PFSK-1 (cell line): ENCODE measurements around the gene GEMIN5.

ENCODE experiments used
- FOXP2 ChIP-seq: optimal IDR thresholded peaks from 2 replicates; pipeline ENCODE3; 2011; ENCODE audit warnings: borderline replicate concordance, control low read depth, inconsistent platforms; ENCODE audit not compliant: insufficient read depth; ENCODE audit errors: extremely low read length, extremely low read depth
- POLR2AphosphoS5 ChIP-seq: IDR thresholded peaks from 2 replicates; pipeline ENCODE4 v1.6.1; 2012; ENCODE audit warnings: low read depth, mild to moderate bottlenecking, control low read depth, low read length, moderate library complexity
- REST ChIP-seq, 2 experiments: IDR thresholded peaks; 2 replicates each; pipeline versions ENCODE4 v1.6.1 to v1.8.0; 2011 to 2012; ENCODE audit warnings: low read depth in 2 of 2, low read length in 2 of 2, control low read depth in 1 of 2, inconsistent platforms in 1 of 2, mild to moderate bottlenecking in 1 of 2, moderate library complexity in 1 of 2; ENCODE audit not compliant: insufficient read depth in 1 of 2
- SIN3A ChIP-seq: IDR thresholded peaks from 2 replicates; pipeline ENCODE4 v1.6.1; 2012; ENCODE audit warnings: mild to moderate bottlenecking, low read length, moderate library complexity, borderline replicate concordance; ENCODE audit not compliant: insufficient read depth
- TAF1 ChIP-seq: IDR thresholded peaks from 2 replicates; pipeline ENCODE4 v1.6.1; 2012; ENCODE audit warnings: low read length, control low read depth, borderline replicate concordance; ENCODE audit not compliant: insufficient read depth

- TF ChIP-seq POLR2AphosphoS5 (no peak), SIN3A (no peak), REST (IDR thresholded peaks at IDR 0.05; ENCODE audit: insufficient read depth in 1 of 2, low read depth in 2 of 2, low read length in 2 of 2) (no peak), TAF1 (no peak), FOXP2 (no peak)
Observed at GRCh38 chr5:154862766-154863165, 75.2 kb downstream of the GEMIN5 start.
